ENCODE results near the gene FBN1. TPM values are rescaled to one million over a fixed set of nuclear protein-coding genes. Genes with fewer than 3 reads are reported as not detected.

Gene FBN1
- total RNA-seq, 1 donor from 2014 or later, result 171 TPM

- DNase-seq (ENCODE audit: extremely low read depth, low read depth, low spot score), result no peak
Measured at GRCh38 chr15:48477795-48478360, 167.6 kb downstream of the FBN1 start.

DNA sequence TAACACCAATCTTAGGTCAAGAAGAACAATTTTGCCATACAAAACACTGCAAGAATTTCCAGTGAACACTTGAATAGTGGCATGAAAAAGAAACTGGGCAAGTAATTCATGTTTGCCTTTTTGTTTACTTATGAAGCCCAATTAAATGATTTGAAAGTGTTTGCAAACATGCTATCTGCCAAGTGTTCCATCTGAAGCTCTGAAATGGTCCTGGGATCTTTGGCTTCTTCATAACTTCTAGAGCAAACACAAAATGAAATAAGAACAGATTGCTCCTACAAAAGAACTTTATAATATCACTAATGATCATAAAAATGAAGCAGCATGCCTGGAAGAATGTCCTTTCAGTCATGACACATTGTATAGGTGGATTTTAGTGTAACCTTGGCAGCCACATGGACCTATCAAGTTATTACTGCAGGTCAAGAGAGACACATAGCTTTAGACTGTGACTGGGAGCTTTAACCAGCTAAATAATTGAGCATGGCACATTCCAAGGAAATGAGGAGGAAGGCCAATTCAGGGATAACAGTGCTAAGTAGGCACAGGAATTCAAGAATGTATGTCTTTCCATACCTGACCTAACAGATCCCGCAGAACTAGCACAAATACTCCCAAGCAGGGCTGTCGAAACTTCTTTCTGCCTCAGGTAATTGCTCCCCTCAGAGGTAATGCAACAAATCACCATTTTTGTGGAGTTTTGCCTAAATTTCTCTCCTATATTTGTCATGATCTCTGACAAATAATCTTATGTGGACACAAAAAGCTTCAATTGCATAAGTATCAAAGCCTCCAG is 169.7 kb downstream of the FBN1 start:
- DNase-seq (ENCODE audit: extremely low read depth, low read depth, low spot score), result no peak

DNA sequence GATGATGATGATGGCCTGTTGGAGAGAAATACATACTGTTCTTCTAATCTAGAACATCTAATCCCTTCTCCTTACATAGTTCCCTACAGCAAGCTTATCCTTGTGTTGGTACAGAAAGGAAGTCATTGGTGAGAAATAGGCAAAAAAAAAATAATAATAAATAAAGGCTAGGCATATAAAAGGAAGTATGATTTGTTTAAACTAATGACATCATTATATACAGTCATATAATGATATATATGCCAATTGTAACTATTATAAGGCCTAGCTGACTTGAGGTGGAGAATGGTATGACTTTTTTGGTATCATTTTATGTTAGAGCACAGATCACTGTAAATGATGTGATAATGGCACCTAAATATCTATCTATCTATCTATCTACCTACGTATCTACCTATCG is 171.8 kb downstream of the FBN1 start:
- DNase-seq (ENCODE audit: extremely low read depth, low read depth, low spot score), result no peak

DNA sequence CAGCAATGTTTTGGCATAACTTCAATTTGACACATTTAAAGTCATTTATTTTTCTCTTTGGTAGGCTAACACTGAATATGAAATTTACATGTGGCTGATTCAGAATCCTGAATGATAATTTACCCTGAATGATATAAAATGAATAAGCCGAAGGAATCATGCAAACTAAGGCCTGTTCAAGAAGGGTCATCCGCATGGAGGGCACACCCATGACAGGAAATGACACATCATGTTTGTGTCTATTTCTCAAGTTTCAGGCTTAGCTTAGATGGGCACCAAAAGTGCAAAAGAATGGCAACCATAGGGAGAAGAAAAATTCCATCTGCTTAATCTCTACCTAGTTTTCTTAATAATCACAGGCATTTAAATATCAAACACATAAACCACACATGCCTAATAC is 172.8 kb downstream of the FBN1 start:
- DNase-seq (ENCODE audit: extremely low read depth, low read depth, low spot score), result no peak

DNA sequence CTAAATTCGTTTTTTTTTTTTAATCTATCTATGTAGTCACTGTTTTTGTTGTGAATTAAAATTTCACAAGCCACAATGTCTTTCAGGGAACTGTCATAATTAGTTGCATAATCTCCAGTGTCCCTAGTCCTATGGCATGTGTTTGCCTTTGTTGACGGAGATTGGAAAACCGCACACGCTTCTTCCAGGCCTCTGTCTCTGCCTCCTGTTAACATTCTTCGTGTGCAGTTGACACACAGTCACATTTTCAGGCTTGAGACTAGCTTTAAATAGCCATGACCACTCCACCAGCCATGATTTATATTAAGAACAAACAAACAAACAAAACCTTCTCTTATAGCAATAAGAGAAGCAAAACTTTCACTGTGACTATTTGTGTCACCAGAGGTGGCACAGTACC is 174.4 kb downstream of the FBN1 start:
- no peak for DNase-seq (ENCODE audit: extremely low read depth, low read depth, low spot score)

GRCh38 chr15:48470096-48470495 is 175.4 kb downstream of the FBN1 start:
- DNase-seq (ENCODE audit: extremely low read depth, low read depth, low spot score), result no peak

- no peak for DNase-seq (ENCODE audit: extremely low read depth, low read depth, low spot score)
Measured at GRCh38 chr15:48469681-48470080, 175.8 kb downstream of the FBN1 start.

DNA sequence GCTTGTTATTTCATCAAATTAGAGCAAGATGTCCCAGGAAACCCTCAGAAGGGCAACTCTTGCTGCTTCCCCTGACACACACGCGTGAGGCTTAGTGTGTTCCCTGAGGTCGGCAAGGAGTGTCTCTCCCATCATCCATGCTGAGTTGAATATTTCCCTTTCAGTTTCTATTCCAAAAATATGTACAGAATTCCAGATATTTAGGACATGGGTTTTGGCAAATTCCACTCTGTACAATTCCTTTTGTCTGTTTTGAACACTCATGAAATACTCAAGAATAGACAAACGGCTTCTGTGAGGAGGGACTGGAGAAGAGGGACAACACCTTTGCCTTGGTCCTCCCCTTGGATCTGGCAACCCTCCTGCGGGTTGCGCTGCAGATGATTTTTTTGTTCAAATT is 176.2 kb downstream of the FBN1 start:
- DNase-seq (ENCODE audit: extremely low read depth, low read depth, low spot score), result no peak

GRCh38 chr15:48467801-48468200 is 177.7 kb downstream of the FBN1 start:
- DNase-seq (ENCODE audit: extremely low read depth, low read depth, low spot score), result no peak

DNA sequence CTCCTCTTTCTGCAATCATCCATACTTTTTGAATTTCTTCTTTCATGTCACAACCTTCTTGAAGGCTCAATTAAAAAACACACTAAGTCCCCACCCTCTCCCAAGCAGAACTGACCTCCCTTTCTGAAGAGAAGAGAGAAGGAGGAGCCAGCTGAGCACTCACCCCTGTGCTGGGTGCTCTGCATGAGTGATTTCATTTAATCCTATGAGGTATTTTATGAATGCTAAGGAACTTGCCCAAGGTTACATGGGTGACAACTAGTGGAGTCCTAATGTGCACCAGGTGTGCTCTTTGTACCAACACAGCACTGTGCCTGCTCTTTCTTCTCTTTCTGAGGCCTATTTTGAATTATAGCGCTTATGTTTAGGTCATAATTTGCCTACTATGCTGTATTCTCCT is 178.7 kb downstream of the FBN1 start:
- DNase-seq (ENCODE audit: extremely low read depth, low read depth, low spot score), result no peak

GRCh38 chr15:48466079-48466478 is 179.4 kb downstream of the FBN1 start:
- DNase-seq (ENCODE audit: extremely low read depth, low read depth, low spot score), result no peak

- no peak for DNase-seq (ENCODE audit: extremely low read depth, low read depth, low spot score)
Measured at GRCh38 chr15:48465410-48465809, 180.1 kb downstream of the FBN1 start.

DNA sequence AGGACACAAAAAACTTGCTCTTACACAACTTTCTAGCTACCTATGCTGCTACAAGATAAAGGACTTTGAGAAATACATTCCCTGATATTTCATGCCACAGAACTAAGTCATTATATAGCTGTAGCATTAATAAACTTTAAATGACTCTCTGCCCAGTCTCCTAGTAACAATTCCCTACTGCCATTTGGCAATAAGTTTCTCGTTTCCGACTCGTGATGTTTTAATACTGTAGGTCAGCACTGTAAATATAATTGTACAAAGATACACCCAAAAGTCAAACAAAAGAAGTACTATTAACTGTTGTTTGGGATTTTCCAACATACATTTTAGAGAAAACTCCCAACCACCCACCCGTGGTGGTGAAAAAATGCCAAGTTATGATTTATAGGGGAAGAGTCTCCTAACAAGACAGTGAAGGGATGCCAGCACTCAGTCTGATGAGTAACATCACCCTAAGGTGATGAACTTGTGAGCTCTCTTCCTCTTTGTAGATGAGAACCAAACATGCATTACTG is 182.1 kb downstream of the FBN1 start:
- no peak for DNase-seq (ENCODE audit: extremely low read depth, low read depth, low spot score)

DNA sequence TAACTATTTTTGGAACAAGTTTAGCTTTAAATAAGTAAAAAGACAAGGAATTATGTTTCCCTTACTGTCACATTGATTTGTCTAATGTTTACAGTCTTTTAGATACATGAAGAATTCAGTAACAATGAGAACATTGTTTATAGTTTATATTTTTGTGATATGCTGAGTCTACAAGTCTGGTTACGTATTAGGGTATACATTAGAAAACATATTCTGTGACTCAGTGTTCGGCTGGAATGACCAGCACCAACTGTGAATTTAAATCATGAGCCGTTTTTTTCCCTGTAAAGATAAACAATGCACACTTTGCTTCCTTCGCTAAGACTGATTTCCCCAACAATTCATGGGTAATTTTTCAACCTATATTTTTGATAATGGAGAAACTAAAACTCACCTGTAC is 182.8 kb downstream of the FBN1 start:
- no peak for DNase-seq (ENCODE audit: extremely low read depth, low read depth, low spot score)

GRCh38 chr15:48459571-48460442 is 185.7 kb downstream of the FBN1 start:
- peak; percentile 36 for DNase-seq (ENCODE audit: extremely low read depth, low read depth, low spot score)

GRCh38 chr15:48458876-48459275 is 186.6 kb downstream of the FBN1 start:
- DNase-seq (ENCODE audit: extremely low read depth, low read depth, low spot score), result no peak

DNA sequence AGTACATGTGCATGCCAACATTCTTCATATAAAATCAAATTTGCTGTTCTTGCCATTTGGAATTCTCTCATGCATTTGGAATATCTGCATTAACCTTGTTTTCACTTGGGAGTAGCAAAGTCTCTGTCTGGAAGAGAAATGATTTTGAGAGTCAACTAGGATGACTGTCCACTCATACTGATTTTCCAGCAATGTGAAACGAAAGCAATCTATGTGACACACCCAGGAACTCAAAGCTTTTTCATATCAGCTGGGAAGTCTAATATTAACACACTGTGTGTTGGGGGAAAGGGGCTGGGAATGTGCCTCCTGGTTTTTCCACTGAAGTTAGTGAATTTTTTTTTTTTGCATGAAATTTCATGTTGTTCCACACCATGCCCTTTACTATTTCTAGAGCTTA is 189.4 kb downstream of the FBN1 start:
- DNase-seq (ENCODE audit: extremely low read depth, low read depth, low spot score), result no peak

GRCh38 chr15:48451736-48452135 is 193.8 kb downstream of the FBN1 start:
- DNase-seq (ENCODE audit: extremely low read depth, low read depth, low spot score), result peak; percentile 44

DNA sequence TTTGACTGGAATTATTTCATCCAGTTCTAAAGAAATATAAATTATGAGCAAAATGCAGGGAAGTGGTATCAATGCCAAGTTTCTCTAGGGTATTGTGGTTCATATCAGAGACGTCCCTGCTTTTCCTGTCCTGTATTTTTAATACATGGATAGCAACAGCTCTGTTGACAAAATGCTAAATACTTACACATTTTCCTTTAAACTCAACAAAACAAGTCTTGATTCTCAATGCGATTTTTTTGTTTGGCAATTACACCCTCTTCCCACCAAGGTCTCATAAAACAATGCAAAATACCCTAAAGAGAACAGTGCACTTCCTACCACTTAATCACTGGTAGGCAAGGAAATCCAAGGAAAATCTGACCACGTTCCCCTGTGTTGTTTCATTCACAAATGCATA is 194.3 kb downstream of the FBN1 start:
- peak; percentile 75 for DNase-seq (ENCODE audit: extremely low read depth, low read depth, low spot score)

GRCh38 chr15:48449734-48450133 is 195.8 kb downstream of the FBN1 start:
- no peak for DNase-seq (ENCODE audit: extremely low read depth, low read depth, low spot score)

DNA sequence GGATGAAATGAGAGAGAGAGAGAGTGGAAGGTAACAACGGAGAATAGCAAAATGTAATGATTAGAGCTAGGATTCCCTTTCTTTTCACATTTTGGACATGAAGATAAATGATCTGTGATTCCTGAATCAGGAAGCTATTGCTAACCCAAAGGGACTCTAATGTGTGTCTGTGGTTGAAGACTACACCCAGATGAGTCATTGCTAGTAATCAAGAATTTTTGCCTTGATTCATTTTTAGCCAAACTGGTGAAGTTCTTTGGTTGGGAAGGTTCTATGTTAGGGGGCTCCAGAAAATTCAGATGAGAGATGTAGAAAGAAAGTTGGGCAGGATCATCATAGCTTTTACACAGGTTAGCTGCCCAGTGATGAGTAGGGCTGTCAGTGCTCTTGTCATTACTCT is 197.9 kb downstream of the FBN1 start:
- DNase-seq (ENCODE audit: extremely low read depth, low read depth, low spot score), result no peak

Measured in glomerular endothelial cell (primary cell).